GM10266 (cell line): ENCODE data around the gene TBXAS1.
"Not testable (repeated sequence)": the region's sequence is repeated elsewhere in the genome, so short reads cannot be mapped to it uniquely, and the experiment has no call there.

Experiments used
- DNase-seq: peaks from one replicate; pipeline ENCODE4 v3.0.0; 2012; ENCODE audit errors: extremely low spot score
- TF ChIP-seq, protein P1 (sequence below): IDR thresholded peaks from 2 replicates; pipeline ENCODE4 v1.5.1; 2012; ENCODE audit warnings: mild to moderate bottlenecking, low read depth; ENCODE audit not compliant: control insufficient read depth, insufficient read depth; ENCODE audit errors: missing control alignments

Gene TBXAS1

DNA sequence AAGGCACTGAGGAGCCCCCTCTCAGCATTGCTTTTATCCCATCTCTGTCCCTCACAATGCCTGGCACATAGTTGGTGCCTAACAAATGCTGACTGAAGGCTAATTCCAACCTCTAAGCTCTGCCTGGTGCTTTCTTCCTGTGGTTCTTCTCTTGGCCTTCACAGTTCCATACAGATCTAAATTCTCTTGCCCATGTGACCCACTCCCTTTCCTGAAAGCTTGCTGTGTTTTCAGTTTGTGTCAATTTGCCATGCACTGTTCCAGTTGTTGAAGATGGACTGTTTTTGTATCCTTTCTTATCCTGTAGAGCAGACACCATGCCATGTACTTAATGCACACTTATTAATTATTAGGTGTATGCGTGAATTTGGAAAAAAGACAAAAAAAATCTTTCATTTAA, 9.2 kb downstream of the TBXAS1 start:
- no peak for DNase-seq
- TF ChIP-seq, protein P1, sequence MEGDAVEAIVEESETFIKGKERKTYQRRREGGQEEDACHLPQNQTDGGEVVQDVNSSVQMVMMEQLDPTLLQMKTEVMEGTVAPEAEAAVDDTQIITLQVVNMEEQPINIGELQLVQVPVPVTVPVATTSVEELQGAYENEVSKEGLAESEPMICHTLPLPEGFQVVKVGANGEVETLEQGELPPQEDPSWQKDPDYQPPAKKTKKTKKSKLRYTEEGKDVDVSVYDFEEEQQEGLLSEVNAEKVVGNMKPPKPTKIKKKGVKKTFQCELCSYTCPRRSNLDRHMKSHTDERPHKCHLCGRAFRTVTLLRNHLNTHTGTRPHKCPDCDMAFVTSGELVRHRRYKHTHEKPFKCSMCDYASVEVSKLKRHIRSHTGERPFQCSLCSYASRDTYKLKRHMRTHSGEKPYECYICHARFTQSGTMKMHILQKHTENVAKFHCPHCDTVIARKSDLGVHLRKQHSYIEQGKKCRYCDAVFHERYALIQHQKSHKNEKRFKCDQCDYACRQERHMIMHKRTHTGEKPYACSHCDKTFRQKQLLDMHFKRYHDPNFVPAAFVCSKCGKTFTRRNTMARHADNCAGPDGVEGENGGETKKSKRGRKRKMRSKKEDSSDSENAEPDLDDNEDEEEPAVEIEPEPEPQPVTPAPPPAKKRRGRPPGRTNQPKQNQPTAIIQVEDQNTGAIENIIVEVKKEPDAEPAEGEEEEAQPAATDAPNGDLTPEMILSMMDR = no peak

DNA sequence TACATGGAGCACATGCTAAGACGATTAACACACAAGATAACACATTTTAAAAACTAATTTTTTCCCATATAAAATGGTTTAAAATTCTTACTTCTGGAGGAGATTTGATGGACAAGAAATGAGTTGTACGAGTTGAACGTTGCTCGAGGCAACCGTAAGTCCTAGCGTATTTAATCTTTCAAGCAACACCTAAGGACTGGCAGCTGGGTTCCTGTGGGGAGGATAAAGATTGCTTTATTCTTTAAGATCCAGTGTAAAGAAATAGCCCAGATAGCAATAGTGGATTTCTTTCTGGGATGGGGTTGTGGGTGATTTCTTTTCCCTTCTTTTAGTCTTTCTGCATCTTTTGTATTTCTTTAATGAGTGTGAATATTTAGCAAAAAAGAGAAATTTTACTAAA, 9.8 kb downstream of the TBXAS1 start:
- DNase-seq = no peak
- TF ChIP-seq, protein P1 = no peak

DNA sequence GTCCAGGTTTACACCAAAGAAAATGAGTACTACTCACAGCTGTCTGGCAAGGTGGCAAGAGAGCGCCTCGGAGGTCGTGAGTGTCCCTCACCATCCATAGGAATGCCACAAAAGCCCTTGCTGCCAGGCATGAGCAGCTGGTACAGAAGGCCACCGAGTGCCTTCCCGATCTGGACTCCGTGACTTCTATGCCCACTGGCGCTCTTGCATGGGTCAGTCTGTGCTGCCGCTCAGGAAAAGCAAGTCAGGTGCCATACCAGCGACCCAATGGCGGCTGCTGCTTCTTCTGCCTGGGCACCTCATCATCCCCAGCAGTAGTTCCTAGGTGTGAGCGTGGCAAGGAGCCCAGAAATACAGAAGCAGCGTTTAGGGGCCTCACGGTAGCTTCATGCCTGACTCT, 11.7 kb downstream of the TBXAS1 start:
- TF ChIP-seq, protein P1 = no peak
- DNase-seq = no peak

DNA sequence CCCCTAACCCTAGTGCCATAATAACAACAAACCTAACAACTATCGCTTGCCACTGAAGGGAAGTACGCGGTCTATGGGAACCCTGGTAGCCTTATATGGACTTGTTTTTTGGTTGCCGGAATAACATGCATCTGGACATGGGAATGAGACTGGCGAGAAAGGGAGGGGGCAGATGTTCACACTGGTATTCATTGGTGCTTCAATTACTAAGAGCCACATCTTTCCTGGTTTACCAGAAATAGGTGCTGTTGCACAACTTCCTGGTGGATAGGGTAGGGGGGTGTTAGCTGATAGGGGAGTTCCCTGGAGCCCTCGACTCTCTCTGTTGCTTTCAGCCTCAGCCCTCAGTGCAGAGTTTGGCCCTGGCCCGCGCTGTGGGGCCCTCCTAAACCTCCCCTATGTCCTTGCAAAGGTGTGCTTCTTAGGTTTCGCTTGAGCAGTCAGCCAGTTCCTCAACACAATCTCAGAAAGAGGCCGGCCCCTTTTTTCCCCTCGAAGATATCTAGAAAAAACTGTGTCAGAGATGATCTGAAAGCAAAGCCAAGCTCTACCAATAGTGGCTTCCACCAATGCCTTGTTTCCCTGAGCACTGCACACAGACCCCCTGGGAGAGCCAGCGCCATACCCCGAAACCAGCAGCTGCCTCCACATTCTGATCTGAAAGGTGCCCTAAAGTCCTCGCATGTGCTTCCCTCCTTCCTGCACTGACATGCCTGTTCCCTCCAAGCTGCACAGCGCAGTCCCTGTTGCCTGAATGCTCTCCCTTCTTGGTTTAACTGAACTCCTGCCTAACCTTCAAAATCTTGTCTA, 13.5 kb downstream of the TBXAS1 start:
- no peak for DNase-seq
- TF ChIP-seq, protein P1 = no peak

DNA sequence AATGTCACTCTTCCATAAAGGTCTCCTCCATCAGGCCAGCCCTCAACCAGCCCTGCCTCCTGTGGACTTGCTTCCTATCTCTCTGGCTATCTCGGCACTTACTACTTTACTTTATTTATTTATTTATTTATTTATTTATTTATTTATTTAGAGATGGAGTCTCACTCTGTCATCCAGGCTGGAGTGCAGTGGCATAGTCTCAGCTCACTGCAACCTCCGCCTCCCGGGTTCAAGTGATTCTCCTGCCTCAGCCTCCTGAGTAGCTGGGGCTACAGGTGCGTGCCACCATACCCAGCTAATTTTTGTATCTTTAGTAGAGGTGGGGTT, 14.1 kb downstream of the TBXAS1 start:
- DNase-seq = not testable (repeated sequence)

DNA sequence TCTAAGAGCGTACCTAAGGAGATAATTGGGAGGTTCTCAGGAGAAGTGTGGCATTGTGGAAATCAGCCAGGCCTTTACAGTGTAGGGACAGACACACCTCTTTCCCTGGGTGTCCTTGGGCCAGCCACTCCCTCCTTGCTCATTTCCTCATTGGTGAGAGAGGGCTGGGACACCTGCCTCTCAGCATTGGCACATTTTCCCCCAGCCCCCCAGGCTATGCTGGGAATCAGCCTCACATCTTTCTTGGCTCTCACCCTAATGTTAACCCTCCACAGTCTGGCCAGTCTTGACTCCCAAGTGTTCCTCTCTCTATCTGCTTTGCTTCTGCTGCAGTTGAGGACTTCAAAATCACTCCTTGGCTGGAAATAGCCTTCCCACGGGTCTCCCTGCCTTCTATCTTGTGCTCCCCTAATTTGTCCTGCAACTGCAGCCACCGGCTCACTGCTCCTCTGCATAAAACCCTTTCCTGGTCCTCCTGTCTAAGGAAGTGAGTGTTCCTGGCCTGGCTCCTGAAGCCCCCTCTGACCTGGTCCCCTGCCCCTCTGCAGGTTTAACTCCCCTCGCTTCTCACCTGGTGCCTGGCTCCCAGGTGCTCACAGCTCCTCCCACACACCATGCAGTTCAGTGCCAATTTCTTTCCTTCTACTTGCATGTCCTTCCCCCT, 15.8 kb downstream of the TBXAS1 start:
- DNase-seq = no peak
- TF ChIP-seq, protein P1 = no peak

DNA sequence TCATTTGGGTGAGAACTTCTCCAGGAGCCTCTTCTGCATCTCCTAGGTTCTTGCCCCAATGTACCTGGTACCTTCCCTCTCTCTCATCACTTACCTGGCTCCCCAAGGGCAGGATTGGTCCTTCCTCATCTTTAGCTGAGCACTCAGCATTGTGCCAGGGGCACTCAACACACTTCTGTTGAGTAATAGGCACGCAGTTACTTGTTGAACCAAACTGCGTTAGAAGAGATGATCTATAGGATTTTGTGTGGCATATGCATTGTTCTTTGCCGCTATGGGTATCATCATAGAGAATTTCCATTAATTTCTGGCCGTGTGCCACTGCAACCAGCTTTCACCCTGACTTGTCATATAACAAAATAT, 16.4 kb downstream of the TBXAS1 start:
- TF ChIP-seq, protein P1 = no peak
- no peak for DNase-seq
